Measurements from ENCODE around the gene NEURL3. TPM values are rescaled to one million over a fixed set of nuclear protein-coding genes. Genes with fewer than 3 reads are reported as not detected.

NEURL3 gene
- polyA plus RNA-seq, 1 experiment: not detected

- TF ChIP-seq CTCF (IDR thresholded peaks at IDR 0.05; ENCODE audit: low read depth, low read length): no peak
- H3K27ac ChIP-seq (ENCODE audit: low read depth, low read length): no peak overlapping the region
- H3K27me3 ChIP-seq (ENCODE audit: control insufficient read depth, insufficient read depth, low read length): peaks cover 72% of the 10 kb centered on the region
- H3K4me3 ChIP-seq (ENCODE audit: low read depth, low read length): no peak overlapping the region
- no peak for DNase-seq (ENCODE audit: low read depth, low spot score)
- ChIA-PET CTCF (interaction anchor here (0.7 kb wide), 1 partner anchor 58 kb away, joined by 3 read pairs; no protein-coding TSS in a partner anchor), POLR2A (no interaction called here)
- no peaks in the 10 kb centered on the region; the same call in 1 of the 2 replicates for H3K9me3 ChIP-seq (ENCODE audit: control insufficient read depth, insufficient read depth, low read length)
Observed at GRCh38 chr2:96495982-96496629, 9.1 kb downstream of the NEURL3 start.

GRCh38 chr2:96494188-96494587 lies 11.0 kb downstream of the NEURL3 start:
- ChIA-PET POLR2A (no interaction called here), CTCF (no interaction called here)
- TF ChIP-seq CTCF (IDR thresholded peaks at IDR 0.05; ENCODE audit: low read depth, low read length): no peak
- Histone ChIP-seq H3K27me3 (ENCODE audit: control insufficient read depth, insufficient read depth, low read length) (peaks cover 61% of the 10 kb centered on the region), H3K9me3 (ENCODE audit: control insufficient read depth, insufficient read depth, low read length) (no peaks in the 10 kb centered on the region; the same call in 1 of the 2 replicates), H3K27ac (ENCODE audit: low read depth, low read length) (no peak overlapping the region), H3K4me3 (ENCODE audit: low read depth, low read length) (no peak overlapping the region)
- DNase-seq (ENCODE audit: low read depth, low spot score): no peak

DNA sequence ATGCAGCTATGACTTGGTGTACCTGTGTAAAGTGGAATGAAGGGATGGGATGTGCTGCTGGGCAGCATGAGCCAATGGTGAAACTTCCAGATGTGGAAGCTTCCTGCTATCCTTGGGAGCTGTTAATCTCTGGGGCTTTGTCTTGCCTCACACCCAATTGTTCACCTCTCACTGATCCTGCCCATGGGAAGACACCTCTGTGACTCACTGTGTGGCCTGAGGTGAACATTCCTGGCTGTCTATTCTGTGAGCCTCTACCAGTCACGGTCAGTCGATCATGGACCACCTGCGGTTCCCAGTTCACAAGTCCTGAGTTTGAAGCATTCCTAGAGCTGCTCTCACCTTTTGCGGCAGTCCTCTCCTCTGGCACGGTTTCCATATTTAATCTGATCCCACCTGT lies 12.1 kb downstream of the NEURL3 start:
- no peak overlapping the region for H3K27ac ChIP-seq (ENCODE audit: low read depth, low read length)
- DNase-seq (ENCODE audit: low read depth, low spot score): no peak
- CTCF ChIA-PET: interaction anchor here (1.0 to 2.1 kb wide), 2 partner anchors 17 to 86 kb away, joined by 3 to 8 read pairs; no protein-coding TSS in a partner anchor
- POLR2A ChIA-PET: no interaction called here
- H3K4me3 ChIP-seq (ENCODE audit: low read depth, low read length): no peak overlapping the region
- no peaks in the 10 kb centered on the region; the same call in 1 of the 2 replicates for H3K9me3 ChIP-seq (ENCODE audit: control insufficient read depth, insufficient read depth, low read length)
- peaks cover 55% of the 10 kb centered on the region for H3K27me3 ChIP-seq (ENCODE audit: control insufficient read depth, insufficient read depth, low read length)
- no peak for TF ChIP-seq CTCF (IDR thresholded peaks at IDR 0.05; ENCODE audit: low read depth, low read length)

DNA sequence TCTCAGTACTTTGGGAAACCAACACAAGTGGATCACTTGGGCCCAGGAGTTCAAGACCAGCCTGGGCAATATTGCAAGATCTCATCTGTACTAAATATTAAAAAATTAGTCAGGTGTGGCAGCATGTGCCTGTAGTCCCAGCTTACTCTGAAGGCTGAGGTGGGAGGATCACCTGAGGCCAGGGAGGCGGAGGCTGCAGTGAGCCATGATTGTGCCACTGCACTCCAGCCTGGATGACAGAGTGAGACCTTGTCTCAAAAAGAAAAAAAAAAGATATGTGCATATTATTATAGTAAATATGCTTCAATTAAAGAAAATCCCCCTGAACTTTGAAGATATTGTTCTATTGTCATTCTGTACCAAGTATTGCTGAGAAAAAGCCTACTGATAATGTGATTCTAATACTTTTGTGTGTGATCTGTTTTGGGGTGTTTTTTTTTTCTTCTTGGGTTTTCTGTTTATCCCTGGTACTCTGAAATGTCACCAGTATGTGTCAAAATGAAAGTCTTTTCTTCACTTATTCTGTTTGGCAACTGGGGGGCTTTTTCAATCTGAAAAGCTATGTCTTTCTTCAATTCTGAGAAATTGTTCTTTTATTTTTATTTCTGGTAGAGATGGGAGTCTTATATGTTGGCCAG lies 13.2 kb downstream of the NEURL3 start:
- no peak for TF ChIP-seq CTCF (IDR thresholded peaks at IDR 0.05; ENCODE audit: low read depth, low read length)
- no peak overlapping the region for H3K4me3 ChIP-seq (ENCODE audit: low read depth, low read length)
- no peaks in the 10 kb centered on the region; the same call in 1 of the 2 replicates for H3K9me3 ChIP-seq (ENCODE audit: control insufficient read depth, insufficient read depth, low read length)
- POLR2A ChIA-PET: no interaction called here
- CTCF ChIA-PET: interaction anchor here (2.1 kb wide), 1 partner anchor 18 kb away, joined by 8 read pairs; no protein-coding TSS in a partner anchor
- DNase-seq (ENCODE audit: low read depth, low spot score): no peak
- no peak overlapping the region for H3K27ac ChIP-seq (ENCODE audit: low read depth, low read length)
- H3K27me3 ChIP-seq (ENCODE audit: control insufficient read depth, insufficient read depth, low read length): peaks cover 44% of the 10 kb centered on the region

DNA sequence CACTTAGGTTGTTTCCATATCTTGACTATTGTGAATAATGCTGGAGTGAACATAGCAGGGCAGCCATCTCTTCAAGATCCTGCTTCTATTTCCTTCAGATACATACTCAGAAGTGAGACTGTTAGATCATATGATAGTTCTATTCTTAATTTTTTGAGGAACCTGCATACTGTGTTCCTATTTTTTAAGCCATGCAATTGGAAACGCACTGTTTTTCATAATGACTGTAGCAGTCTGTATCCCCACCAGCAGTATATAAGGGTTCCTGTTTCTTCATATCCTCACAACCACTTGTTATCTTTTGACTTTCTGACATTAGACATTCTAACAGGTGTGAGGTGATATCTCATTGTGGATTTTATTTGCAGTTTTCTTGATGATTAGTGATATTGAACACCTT lies 15.5 kb downstream of the NEURL3 start:
- no peak for DNase-seq (ENCODE audit: low read depth, low spot score)
- Histone ChIP-seq H3K9me3 (ENCODE audit: control insufficient read depth, insufficient read depth, low read length) (no peaks in the 10 kb centered on the region; the same call in 1 of the 2 replicates), H3K27me3 (ENCODE audit: control insufficient read depth, insufficient read depth, low read length) (peaks cover 22% of the 10 kb centered on the region), H3K27ac (ENCODE audit: low read depth, low read length) (no peak overlapping the region), H3K4me3 (ENCODE audit: low read depth, low read length) (no peak overlapping the region)
- CTCF ChIA-PET: no interaction called here
- POLR2A ChIA-PET: no interaction called here
- no peak for TF ChIP-seq CTCF (IDR thresholded peaks at IDR 0.05; ENCODE audit: low read depth, low read length)
